ENCODE data around the gene QDPR.
"Not testable (repeated sequence)": the region's sequence is repeated elsewhere in the genome, so short reads cannot be mapped to it uniquely, and the experiment has no call there.

QDPR gene

GRCh38 chr4:17546678-17547077 is 34.8 kb upstream of the QDPR start:
- peaks cover 10% of the 10 kb centered on the region; the same call in 1 of the 2 replicates for H3K27me3 ChIP-seq (ENCODE audit: insufficient read depth, low read length)
- H3K4me3 ChIP-seq (ENCODE audit: low read length) = no peak overlapping the region
- WGBS = 82% methylated on average over 12 of the region's 12 CpGs
- H3K9me3 ChIP-seq (ENCODE audit: insufficient read depth, low read depth, low read length) = no peaks in the 10 kb centered on the region
- no peaks in the 10 kb centered on the region for H3K36me3 ChIP-seq (ENCODE audit: insufficient read depth, low read length)
- H3K27ac ChIP-seq (ENCODE audit: low read depth, low read length) = no peak overlapping the region
- no peak overlapping the region for H3K9ac ChIP-seq (ENCODE audit: low read depth, low read length)
- H3K4me1 ChIP-seq (ENCODE audit: insufficient read depth, low read length) = peaks cover 9% of the 10 kb centered on the region

DNA sequence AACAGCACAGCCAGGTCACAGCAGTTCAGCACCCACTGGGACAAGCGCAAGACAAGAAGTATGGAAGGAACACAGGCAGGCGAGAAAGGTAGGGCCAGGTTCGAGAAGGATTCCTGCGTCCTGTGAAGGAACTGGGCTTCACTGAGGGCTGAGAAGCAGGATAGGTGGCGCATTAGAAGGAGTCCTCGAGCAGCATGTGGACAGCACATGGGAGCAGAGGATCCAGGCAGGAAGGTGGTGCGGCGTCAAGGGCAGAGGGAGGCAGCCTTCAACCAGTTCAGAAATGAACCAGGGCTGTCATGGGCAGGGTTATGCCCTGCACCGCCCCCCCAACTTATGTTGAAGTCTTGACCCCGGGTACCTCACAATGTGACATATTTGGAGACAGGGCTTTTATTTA is 34.3 kb upstream of the QDPR start:
- H3K9me3 ChIP-seq (ENCODE audit: insufficient read depth, low read depth, low read length) = no peaks in the 10 kb centered on the region
- no peak overlapping the region for H3K9ac ChIP-seq (ENCODE audit: low read depth, low read length)
- H3K36me3 ChIP-seq (ENCODE audit: insufficient read depth, low read length) = no peaks in the 10 kb centered on the region
- peaks cover 10% of the 10 kb centered on the region; the same call in 1 of the 2 replicates for H3K27me3 ChIP-seq (ENCODE audit: insufficient read depth, low read length)
- peaks cover 9% of the 10 kb centered on the region for H3K4me1 ChIP-seq (ENCODE audit: insufficient read depth, low read length)
- no peak overlapping the region for H3K4me3 ChIP-seq (ENCODE audit: low read length)
- no peak overlapping the region for H3K27ac ChIP-seq (ENCODE audit: low read depth, low read length)
- 93% methylated on average over 10 of the region's 10 CpGs for WGBS

GRCh38 chr4:17545374-17546140 is 33.7 kb upstream of the QDPR start:
- no peak overlapping the region for H3K9ac ChIP-seq (ENCODE audit: low read depth, low read length)
- peaks cover 9% of the 10 kb centered on the region for H3K4me1 ChIP-seq (ENCODE audit: insufficient read depth, low read length)
- no peak overlapping the region for H3K27ac ChIP-seq (ENCODE audit: low read depth, low read length)
- WGBS = 74% methylated on average over 10 of the region's 11 CpGs
- H3K9me3 ChIP-seq (ENCODE audit: insufficient read depth, low read depth, low read length) = no peaks in the 10 kb centered on the region
- H3K27me3 ChIP-seq (ENCODE audit: insufficient read depth, low read length) = peaks cover 10% of the 10 kb centered on the region; the same call in 1 of the 2 replicates
- no peak overlapping the region for H3K4me3 ChIP-seq (ENCODE audit: low read length)
- no peaks in the 10 kb centered on the region for H3K36me3 ChIP-seq (ENCODE audit: insufficient read depth, low read length)

- no peaks in the 10 kb centered on the region for H3K36me3 ChIP-seq (ENCODE audit: insufficient read depth, low read length)
- H3K4me1 ChIP-seq (ENCODE audit: insufficient read depth, low read length) = peaks cover 9% of the 10 kb centered on the region
- H3K4me3 ChIP-seq (ENCODE audit: low read length) = no peak overlapping the region
- H3K27me3 ChIP-seq (ENCODE audit: insufficient read depth, low read length) = peaks cover 10% of the 10 kb centered on the region; the same call in 1 of the 2 replicates
- no peaks in the 10 kb centered on the region for H3K9me3 ChIP-seq (ENCODE audit: insufficient read depth, low read depth, low read length)
- no peak overlapping the region for H3K9ac ChIP-seq (ENCODE audit: low read depth, low read length)
- WGBS = 78% methylated on average over 3 of the region's 3 CpGs
- no peak overlapping the region for H3K27ac ChIP-seq (ENCODE audit: low read depth, low read length)
Measured at GRCh38 chr4:17544831-17545234, 32.9 kb upstream of the QDPR start.

DNA sequence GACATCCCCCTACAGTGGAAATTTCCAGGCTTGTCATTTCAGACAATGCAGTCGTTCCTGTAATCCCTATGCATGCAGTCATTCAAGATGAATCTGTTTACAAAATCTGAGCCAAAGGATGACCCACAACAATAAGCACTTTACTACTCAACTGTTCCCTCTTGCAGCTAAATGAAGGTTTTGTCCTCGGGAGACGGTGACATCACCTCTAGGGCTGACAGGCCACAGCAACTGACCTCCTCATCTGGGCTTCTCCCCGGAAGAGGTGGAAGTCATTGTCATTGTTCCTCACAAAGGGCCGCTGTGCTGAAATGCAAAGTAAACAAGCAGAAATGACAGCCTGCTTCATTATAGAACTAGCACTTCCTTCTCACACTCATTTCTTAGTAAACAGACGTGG is 32.3 kb upstream of the QDPR start:
- H3K27me3 ChIP-seq (ENCODE audit: insufficient read depth, low read length) = peaks cover 10% of the 10 kb centered on the region; the same call in 1 of the 2 replicates
- no peak overlapping the region for H3K4me3 ChIP-seq (ENCODE audit: low read length)
- H3K36me3 ChIP-seq (ENCODE audit: insufficient read depth, low read length) = no peaks in the 10 kb centered on the region
- H3K9me3 ChIP-seq (ENCODE audit: insufficient read depth, low read depth, low read length) = no peaks in the 10 kb centered on the region
- no peak overlapping the region for H3K9ac ChIP-seq (ENCODE audit: low read depth, low read length)
- WGBS = 31% methylated on average over 5 of the region's 6 CpGs
- H3K27ac ChIP-seq (ENCODE audit: low read depth, low read length) = no peak overlapping the region
- H3K4me1 ChIP-seq (ENCODE audit: insufficient read depth, low read length) = peaks cover 9% of the 10 kb centered on the region

- H3K9me3 ChIP-seq (ENCODE audit: insufficient read depth, low read depth, low read length); H3K9ac ChIP-seq (ENCODE audit: low read depth, low read length); H3K27ac ChIP-seq (ENCODE audit: low read depth, low read length); H3K4me1 ChIP-seq (ENCODE audit: insufficient read depth, low read length); H3K27me3 ChIP-seq (ENCODE audit: insufficient read depth, low read length); H3K36me3 ChIP-seq (ENCODE audit: insufficient read depth, low read length); H3K4me3 ChIP-seq (ENCODE audit: low read length): not testable (repeated sequence)
- 91% methylated on average over 5 of the region's 6 CpGs for WGBS
Measured at GRCh38 chr4:17537060-17537459, 25.2 kb upstream of the QDPR start.

DNA sequence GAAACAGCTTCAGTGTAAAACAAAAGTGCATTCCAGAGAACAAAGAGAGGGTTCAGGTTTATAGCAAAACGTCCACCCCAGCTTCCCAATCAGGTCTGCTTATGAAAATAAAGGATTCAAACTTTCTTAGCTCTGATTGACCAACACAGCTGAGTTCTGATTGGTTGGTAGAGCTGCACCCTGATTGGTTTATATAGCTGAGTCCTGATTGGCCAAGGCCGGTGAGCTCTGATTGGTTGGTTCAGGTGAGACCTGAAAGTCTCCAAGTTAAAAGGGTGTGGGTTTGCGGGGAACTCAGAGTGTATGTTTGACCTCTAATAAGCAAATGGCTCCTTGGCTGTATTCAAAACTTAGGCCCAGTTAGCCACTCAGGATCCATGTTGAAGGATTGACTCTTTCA is 24.0 kb upstream of the QDPR start:
- Histone ChIP-seq H3K4me1 (ENCODE audit: insufficient read depth, low read length) (no peaks in the 10 kb centered on the region), H3K4me3 (ENCODE audit: low read length) (no peak overlapping the region), H3K9ac (ENCODE audit: low read depth, low read length) (no peak overlapping the region), H3K27me3 (ENCODE audit: insufficient read depth, low read length) (no peaks in the 10 kb centered on the region), H3K36me3 (ENCODE audit: insufficient read depth, low read length) (no peaks in the 10 kb centered on the region), H3K27ac (ENCODE audit: low read depth, low read length) (no peak overlapping the region), H3K9me3 (ENCODE audit: insufficient read depth, low read depth, low read length) (no peaks in the 10 kb centered on the region)
- 95% methylated on average over 3 of the region's 3 CpGs for WGBS

DNA sequence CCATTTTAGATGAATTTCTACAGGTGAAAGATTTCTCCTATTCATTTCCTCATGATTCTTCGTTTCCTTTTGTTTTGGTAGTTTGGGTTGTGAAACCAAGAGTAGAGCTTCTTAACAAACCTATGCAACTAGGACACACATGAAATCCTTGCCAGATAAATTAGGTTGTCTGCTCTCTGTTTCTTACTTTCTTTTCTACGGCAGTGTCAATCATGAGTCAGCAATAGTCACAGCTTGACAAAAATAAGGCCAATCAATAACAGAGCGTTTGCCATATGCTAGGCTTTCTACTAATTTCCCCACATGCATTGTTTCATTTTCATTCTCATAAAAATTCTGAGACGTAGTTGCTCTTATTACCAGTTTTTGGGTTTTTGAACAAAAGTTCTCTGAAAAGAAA is 23.4 kb upstream of the QDPR start:
- no peaks in the 10 kb centered on the region for H3K36me3 ChIP-seq (ENCODE audit: insufficient read depth, low read length)
- no peaks in the 10 kb centered on the region for H3K27me3 ChIP-seq (ENCODE audit: insufficient read depth, low read length)
- no peak overlapping the region for H3K27ac ChIP-seq (ENCODE audit: low read depth, low read length)
- WGBS = 96% methylated on average over 3 of the region's 4 CpGs
- no peaks in the 10 kb centered on the region for H3K9me3 ChIP-seq (ENCODE audit: insufficient read depth, low read depth, low read length)
- no peak overlapping the region for H3K9ac ChIP-seq (ENCODE audit: low read depth, low read length)
- no peaks in the 10 kb centered on the region for H3K4me1 ChIP-seq (ENCODE audit: insufficient read depth, low read length)
- no peak overlapping the region for H3K4me3 ChIP-seq (ENCODE audit: low read length)

- Histone ChIP-seq H3K27ac (ENCODE audit: low read depth, low read length) (no peak overlapping the region), H3K36me3 (ENCODE audit: insufficient read depth, low read length) (no peaks in the 10 kb centered on the region), H3K9ac (ENCODE audit: low read depth, low read length) (no peak overlapping the region), H3K27me3 (ENCODE audit: insufficient read depth, low read length) (no peaks in the 10 kb centered on the region), H3K4me1 (ENCODE audit: insufficient read depth, low read length) (no peaks in the 10 kb centered on the region), H3K4me3 (ENCODE audit: low read length) (no peak overlapping the region), H3K9me3 (ENCODE audit: insufficient read depth, low read depth, low read length) (no peaks in the 10 kb centered on the region)
- 97% methylated on average over 4 of the region's 4 CpGs for WGBS
Measured at GRCh38 chr4:17534705-17535104, 22.8 kb upstream of the QDPR start.

DNA sequence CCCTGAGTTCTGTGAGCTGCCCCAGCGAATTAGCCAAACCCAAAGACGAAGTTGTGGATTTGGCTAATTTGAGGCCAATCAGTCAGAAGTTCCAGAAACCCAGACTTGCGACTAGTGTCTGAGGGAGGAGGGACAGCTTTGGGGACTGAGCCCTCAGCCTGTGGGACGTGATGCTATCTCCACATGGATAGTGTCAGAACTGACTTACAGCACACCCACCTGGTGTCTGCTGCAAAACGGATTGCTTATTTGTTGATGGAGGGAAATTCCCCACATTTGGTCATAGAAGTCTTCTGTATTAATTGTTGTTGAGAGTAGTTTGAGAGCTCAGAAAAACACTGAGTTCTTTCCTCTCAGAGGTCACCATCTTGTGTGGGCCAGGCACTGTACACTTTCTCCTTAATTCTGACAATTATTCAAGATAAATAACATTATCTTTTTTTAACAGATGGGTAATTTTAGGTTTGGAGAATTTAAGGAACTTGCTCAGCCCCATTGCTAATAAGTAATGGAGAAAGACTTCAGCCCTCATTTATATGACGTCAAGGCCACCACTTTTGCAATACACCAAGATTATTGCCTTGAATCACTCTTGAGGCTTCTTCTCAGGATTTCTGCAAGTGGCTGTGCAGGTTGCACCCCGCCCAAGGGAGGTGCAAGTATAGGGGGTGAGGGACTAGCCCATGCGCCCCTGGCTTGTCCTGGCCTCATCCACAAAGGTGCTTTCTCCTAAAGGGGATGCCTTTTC is 19.8 kb upstream of the QDPR start:
- H3K36me3 ChIP-seq (ENCODE audit: insufficient read depth, low read length) = no peaks in the 10 kb centered on the region
- 77% methylated on average over 8 of the region's 8 CpGs for WGBS
- no peak overlapping the region for H3K27ac ChIP-seq (ENCODE audit: low read depth, low read length)
- H3K9ac ChIP-seq (ENCODE audit: low read depth, low read length) = no peak overlapping the region
- no peaks in the 10 kb centered on the region for H3K4me1 ChIP-seq (ENCODE audit: insufficient read depth, low read length)
- H3K4me3 ChIP-seq (ENCODE audit: low read length) = no peak overlapping the region
- no peaks in the 10 kb centered on the region for H3K27me3 ChIP-seq (ENCODE audit: insufficient read depth, low read length)
- no peaks in the 10 kb centered on the region for H3K9me3 ChIP-seq (ENCODE audit: insufficient read depth, low read depth, low read length)

GRCh38 chr4:17528551-17529165 is 16.8 kb upstream of the QDPR start:
- no peaks in the 10 kb centered on the region for H3K4me1 ChIP-seq (ENCODE audit: insufficient read depth, low read length)
- WGBS = 95% methylated on average over 10 of the region's 10 CpGs

More at GRCh38 chr4:17528551-17529165, 16.8 kb upstream of the QDPR start:
- Histone ChIP-seq H3K27ac (ENCODE audit: low read depth, low read length) (no peak overlapping the region), H3K36me3 (ENCODE audit: insufficient read depth, low read length) (no peaks in the 10 kb centered on the region), H3K27me3 (ENCODE audit: insufficient read depth, low read length) (no peaks in the 10 kb centered on the region), H3K4me3 (ENCODE audit: low read length) (no peak overlapping the region), H3K9me3 (ENCODE audit: insufficient read depth, low read depth, low read length) (no peaks in the 10 kb centered on the region), H3K9ac (ENCODE audit: low read depth, low read length) (no peak overlapping the region)
